ENCODE data around the gene PTPRCAP. TPM values are rescaled to one million over a fixed set of nuclear protein-coding genes. Genes with fewer than 3 reads are reported as not detected.

PTPRCAP gene
- total RNA-seq, 4 donors from 2014 or later, result 13.2 to 78.9 (median 53.9) TPM

DNA sequence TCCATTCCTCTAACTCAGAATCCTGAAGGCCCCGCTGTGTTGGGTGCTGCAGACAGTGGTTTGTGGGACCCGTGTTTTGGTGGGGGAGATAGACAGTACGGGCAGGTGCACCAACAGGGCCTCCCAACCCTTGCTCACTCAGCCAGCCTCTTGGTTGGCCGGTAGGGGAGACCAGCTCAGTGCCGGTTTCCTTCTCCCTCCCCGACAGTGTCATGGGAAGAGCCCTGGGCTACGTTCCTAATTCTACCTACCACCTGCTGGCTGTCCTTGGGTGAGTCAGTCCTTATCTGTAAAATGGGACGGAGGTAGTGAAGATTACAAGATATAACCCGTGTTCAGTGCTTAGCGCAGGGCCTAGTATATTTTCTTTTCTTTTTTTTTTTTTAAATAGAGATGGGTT, 25.7 kb upstream of the PTPRCAP start:
- peaks cover 22 to 33% (median 27%) of the 10 kb centered on the region in 4 donors for H3K4me1 ChIP-seq
- H3K9me3 ChIP-seq, result no peaks in the 10 kb centered on the region
- no peak overlapping the region for H3K4me3 ChIP-seq
- TF ChIP-seq POLR2AphosphoS5 (IDR thresholded peaks at IDR 0.05) (no peak), EP300 (IDR thresholded peaks at IDR 0.05; ENCODE audit: low read depth) (no peak), POLR2A (IDR thresholded peaks at IDR 0.05) (no peak)
- TF ChIP-seq, protein P1, sequence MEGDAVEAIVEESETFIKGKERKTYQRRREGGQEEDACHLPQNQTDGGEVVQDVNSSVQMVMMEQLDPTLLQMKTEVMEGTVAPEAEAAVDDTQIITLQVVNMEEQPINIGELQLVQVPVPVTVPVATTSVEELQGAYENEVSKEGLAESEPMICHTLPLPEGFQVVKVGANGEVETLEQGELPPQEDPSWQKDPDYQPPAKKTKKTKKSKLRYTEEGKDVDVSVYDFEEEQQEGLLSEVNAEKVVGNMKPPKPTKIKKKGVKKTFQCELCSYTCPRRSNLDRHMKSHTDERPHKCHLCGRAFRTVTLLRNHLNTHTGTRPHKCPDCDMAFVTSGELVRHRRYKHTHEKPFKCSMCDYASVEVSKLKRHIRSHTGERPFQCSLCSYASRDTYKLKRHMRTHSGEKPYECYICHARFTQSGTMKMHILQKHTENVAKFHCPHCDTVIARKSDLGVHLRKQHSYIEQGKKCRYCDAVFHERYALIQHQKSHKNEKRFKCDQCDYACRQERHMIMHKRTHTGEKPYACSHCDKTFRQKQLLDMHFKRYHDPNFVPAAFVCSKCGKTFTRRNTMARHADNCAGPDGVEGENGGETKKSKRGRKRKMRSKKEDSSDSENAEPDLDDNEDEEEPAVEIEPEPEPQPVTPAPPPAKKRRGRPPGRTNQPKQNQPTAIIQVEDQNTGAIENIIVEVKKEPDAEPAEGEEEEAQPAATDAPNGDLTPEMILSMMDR (IDR thresholded peaks at IDR 0.05), result no peak
- intact Hi-C loops (cut with DNase I; ENCODE audit: low total_unique reads), result no loop called here
- H3K36me3 ChIP-seq, result no peaks in the 10 kb centered on the region
- no peak for DNase-seq
- WGBS, 2 donors (ENCODE audit: low coverage in 1 of 2), result 83 to 89% methylated on average over 3 to 10 of the region's 10 CpGs
- no peaks in the 10 kb centered on the region for H3K27me3 ChIP-seq
- H3K27ac ChIP-seq, result peak overlapping the region in 1 of 4 donors; percentile 96
- in situ Hi-C loops (cut with MboI; ENCODE audit: low pct_ligation_motif_present in 1 of 4, low pct_unique_long_range_greater_than_20kb in 1 of 4, low sequenced_read_pairs in 3 of 4), result no loop called here

DNA sequence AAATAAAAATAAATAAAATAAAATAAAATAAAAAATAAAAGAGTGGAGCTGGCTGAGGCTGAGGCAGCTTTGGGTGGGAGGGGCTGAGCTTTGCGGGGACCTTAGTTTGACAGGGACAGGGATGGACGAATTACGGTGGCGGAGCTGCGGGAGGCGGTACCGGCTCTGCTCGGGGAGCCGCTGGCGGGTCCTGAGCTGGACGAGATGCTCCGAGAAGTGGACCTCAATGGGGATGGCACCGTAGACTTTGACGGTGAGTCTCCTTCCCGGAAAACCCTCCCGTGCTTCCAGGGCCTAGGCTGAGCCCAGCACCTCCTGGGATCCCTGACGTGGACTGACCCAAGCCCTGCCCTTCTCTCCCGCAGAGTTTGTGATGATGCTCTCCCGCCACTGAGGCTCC, 20.8 kb upstream of the PTPRCAP start:
- H3K27ac ChIP-seq, result no peak overlapping the region

DNA sequence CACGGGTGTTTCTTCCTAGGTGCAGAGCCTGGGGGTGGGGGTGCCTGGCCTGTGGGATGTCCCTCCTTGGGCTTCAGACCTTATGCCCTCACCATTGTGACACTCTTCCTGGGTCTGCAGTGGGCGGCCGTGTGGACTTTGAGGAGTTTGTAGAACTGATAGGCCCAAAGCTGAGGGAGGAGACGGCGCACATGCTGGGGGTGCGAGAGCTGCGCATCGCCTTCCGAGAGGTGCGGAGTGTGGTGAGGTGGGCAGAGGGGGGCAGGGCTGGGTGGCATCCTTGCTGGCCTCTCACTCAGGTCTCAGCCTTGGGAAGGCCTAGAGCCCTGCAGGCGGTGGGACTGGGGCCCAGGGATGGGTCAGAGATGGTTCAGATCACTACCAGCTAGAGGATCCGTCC, 20.0 kb upstream of the PTPRCAP start:
- H3K27me3 ChIP-seq, result no peaks in the 10 kb centered on the region
- in situ Hi-C loops (cut with MboI; ENCODE audit: low pct_ligation_motif_present in 1 of 4, low pct_unique_long_range_greater_than_20kb in 1 of 4, low sequenced_read_pairs in 3 of 4) (no loop called here), intact Hi-C loops (cut with DNase I; ENCODE audit: low total_unique reads) (no loop called here)
- H3K4me3 ChIP-seq, result no peak overlapping the region
- H3K27ac ChIP-seq, result no peak overlapping the region
- H3K9me3 ChIP-seq, result no peaks in the 10 kb centered on the region
- TF ChIP-seq EP300 (IDR thresholded peaks at IDR 0.05; ENCODE audit: low read depth) (no peak), POLR2AphosphoS5 (IDR thresholded peaks at IDR 0.05) (no peak), POLR2A (IDR thresholded peaks at IDR 0.05) (no peak)
- TF ChIP-seq, protein P1 (IDR thresholded peaks at IDR 0.05), result no peak
- H3K4me1 ChIP-seq, result no peaks in the 10 kb centered on the region
- no peaks in the 10 kb centered on the region for H3K36me3 ChIP-seq
- 80 to 92% methylated on average over 1 to 11 of the region's 12 CpGs for WGBS, 2 donors (ENCODE audit: low coverage in 1 of 2)
- DNase-seq, result no peak

More for the DNA sequence above, 20.8 kb upstream of the PTPRCAP start:
- TF ChIP-seq, protein P1 (IDR thresholded peaks at IDR 0.05), result no peak
- TF ChIP-seq EP300 (IDR thresholded peaks at IDR 0.05; ENCODE audit: low read depth), result no peak
- no peak for TF ChIP-seq POLR2AphosphoS5 (IDR thresholded peaks at IDR 0.05)
- TF ChIP-seq POLR2A (IDR thresholded peaks at IDR 0.05), result no peak
- Histone ChIP-seq H3K9me3 (no peaks in the 10 kb centered on the region), H3K4me1 (no peaks in the 10 kb centered on the region), H3K4me3 (no peak overlapping the region), H3K27me3 (no peaks in the 10 kb centered on the region), H3K36me3 (no peaks in the 10 kb centered on the region)
- no peak for DNase-seq
- intact Hi-C loops (cut with DNase I; ENCODE audit: low total_unique reads), result no loop called here
- 86 to 88% methylated on average over 14 to 19 of the region's 19 CpGs for whole genome bisulfite sequencing, 2 donors (ENCODE audit: low coverage in 1 of 2)
- in situ Hi-C loops (cut with MboI; ENCODE audit: low pct_ligation_motif_present in 1 of 4, low pct_unique_long_range_greater_than_20kb in 1 of 4, low sequenced_read_pairs in 3 of 4), result no loop called here

DNA sequence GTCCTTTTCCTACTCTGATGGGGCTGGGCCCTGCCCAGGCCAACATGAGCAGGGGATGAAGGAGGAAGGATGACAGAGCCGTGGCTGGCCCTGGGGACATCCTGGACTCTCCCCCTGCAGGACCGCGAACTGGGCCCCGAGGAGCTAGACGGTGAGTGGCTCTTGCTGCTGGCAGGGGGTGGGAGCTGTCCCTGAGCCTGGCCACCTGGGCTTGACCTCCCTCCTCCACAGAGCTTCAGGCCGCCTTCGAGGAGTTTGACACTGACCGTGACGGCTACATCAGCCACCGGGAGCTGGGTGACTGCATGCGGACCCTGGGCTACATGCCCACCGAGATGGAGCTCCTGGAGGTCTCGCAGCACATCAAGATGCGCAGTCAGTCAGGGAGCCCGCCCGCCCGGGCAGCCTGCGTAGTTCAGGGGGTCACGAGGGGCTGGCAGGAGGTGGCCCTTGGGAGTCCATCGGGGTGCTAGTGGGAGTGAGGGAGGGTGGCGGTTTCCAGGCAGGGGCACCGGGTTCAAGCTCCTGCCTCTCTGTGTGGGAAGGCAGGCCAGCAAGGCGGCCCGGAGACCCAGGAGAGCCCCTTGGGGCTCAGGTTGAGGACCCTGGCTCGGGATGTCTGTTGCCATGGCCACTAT, 18.7 kb upstream of the PTPRCAP start:
- Histone ChIP-seq H3K36me3 (no peaks in the 10 kb centered on the region), H3K27me3 (no peaks in the 10 kb centered on the region), H3K27ac (no peak overlapping the region), H3K4me3 (no peak overlapping the region), H3K4me1 (no peaks in the 10 kb centered on the region), H3K9me3 (no peaks in the 10 kb centered on the region)
- DNase-seq, result no peak
- in situ Hi-C loops (cut with MboI; ENCODE audit: low pct_ligation_motif_present in 1 of 4, low pct_unique_long_range_greater_than_20kb in 1 of 4, low sequenced_read_pairs in 3 of 4), result no loop called here
- TF ChIP-seq POLR2A (IDR thresholded peaks at IDR 0.05), result no peak
- no peak for TF ChIP-seq EP300 (IDR thresholded peaks at IDR 0.05; ENCODE audit: low read depth)
- TF ChIP-seq POLR2AphosphoS5 (IDR thresholded peaks at IDR 0.05), result no peak
- TF ChIP-seq, protein P1 (IDR thresholded peaks at IDR 0.05), result no peak
- WGBS, 2 donors (ENCODE audit: low coverage in 1 of 2), result 82% methylated on average over 20 of the region's 25 CpGs; no CpG with 5 or more reads in 1 of the 2 donors
- intact Hi-C loops (cut with DNase I; ENCODE audit: low total_unique reads), result no loop called here

All from transverse colon (tissue), 4 donors.